Measurements from ENCODE around the gene IMPG2.

Gene IMPG2

GRCh38 chr3:101273608-101274007, 46.8 kb downstream of the IMPG2 start:
- H3K9ac ChIP-seq (ENCODE audit: low read depth, low read length), result no peak overlapping the region
- H3K36me3 ChIP-seq (ENCODE audit: control insufficient read depth, insufficient read depth, low read length), result no peaks in the 10 kb centered on the region
- H3K4me1 ChIP-seq (ENCODE audit: control insufficient read depth, insufficient read depth, low read length), result peaks cover 4% of the 10 kb centered on the region
- H3K4me3 ChIP-seq (ENCODE audit: low read depth, low read length), result no peak overlapping the region
- H3K27ac ChIP-seq (ENCODE audit: low read depth, low read length), result no peak overlapping the region
- H3K9me3 ChIP-seq (ENCODE audit: control insufficient read depth, insufficient read depth, low read length), result no peaks in the 10 kb centered on the region
- peaks cover 88% of the 10 kb centered on the region for H3K27me3 ChIP-seq (ENCODE audit: control insufficient read depth, insufficient read depth, low read length)

- Histone ChIP-seq H3K4me1 (ENCODE audit: control insufficient read depth, insufficient read depth, low read length) (peaks cover 4% of the 10 kb centered on the region), H3K27me3 (ENCODE audit: control insufficient read depth, insufficient read depth, low read length) (peaks cover 92% of the 10 kb centered on the region), H3K9me3 (ENCODE audit: control insufficient read depth, insufficient read depth, low read length) (no peaks in the 10 kb centered on the region), H3K27ac (ENCODE audit: low read depth, low read length) (no peak overlapping the region), H3K36me3 (ENCODE audit: control insufficient read depth, insufficient read depth, low read length) (no peaks in the 10 kb centered on the region), H3K9ac (ENCODE audit: low read depth, low read length) (no peak overlapping the region), H3K4me3 (ENCODE audit: low read depth, low read length) (no peak overlapping the region)
Measured at GRCh38 chr3:101273156-101273555, 47.2 kb downstream of the IMPG2 start.

DNA sequence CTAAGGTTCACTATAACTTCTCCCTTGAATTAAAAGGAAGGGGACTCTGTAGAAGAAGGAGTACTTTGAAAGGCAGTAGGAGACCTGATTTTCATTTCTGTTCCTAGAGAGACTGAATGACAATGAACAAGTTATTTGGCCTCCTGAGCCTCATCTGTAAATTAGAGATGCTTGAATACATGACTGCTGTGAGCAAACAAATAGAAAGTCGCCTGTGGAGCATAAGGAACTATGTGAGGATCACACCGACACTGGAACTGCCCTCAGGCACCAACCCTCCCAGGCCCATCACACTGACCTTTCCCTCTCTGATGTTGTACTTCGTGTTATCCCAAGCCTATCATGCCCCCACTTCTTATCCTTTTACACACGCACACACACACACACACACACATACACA, 48.6 kb downstream of the IMPG2 start:
- Histone ChIP-seq H3K9me3 (ENCODE audit: control insufficient read depth, insufficient read depth, low read length) (no peaks in the 10 kb centered on the region), H3K27me3 (ENCODE audit: control insufficient read depth, insufficient read depth, low read length) (peaks cover 86% of the 10 kb centered on the region), H3K27ac (ENCODE audit: low read depth, low read length) (no peak overlapping the region), H3K4me3 (ENCODE audit: low read depth, low read length) (no peak overlapping the region), H3K4me1 (ENCODE audit: control insufficient read depth, insufficient read depth, low read length) (peaks cover 4% of the 10 kb centered on the region), H3K36me3 (ENCODE audit: control insufficient read depth, insufficient read depth, low read length) (no peaks in the 10 kb centered on the region), H3K9ac (ENCODE audit: low read depth, low read length) (no peak overlapping the region)

DNA sequence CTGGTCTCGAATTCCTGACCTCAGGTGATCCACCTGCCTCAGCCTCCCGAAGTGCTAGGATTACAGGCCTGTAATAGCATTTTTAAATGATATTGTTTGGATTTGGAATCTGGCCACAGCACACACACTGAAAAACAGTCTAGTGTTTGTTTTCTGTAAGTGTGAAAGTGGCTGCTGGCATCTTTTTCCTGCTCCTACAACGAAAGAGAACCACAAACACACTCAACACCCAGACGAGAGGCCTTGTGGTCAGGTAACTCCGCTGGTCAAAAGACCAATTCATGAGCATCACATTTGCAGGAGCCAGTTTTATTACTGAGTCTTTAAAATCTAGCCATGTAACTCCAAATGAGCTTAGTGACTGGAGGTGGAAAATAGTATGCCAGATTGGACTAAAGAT, 50.2 kb downstream of the IMPG2 start:
- no peak overlapping the region for H3K4me3 ChIP-seq (ENCODE audit: low read depth, low read length)
- H3K36me3 ChIP-seq (ENCODE audit: control insufficient read depth, insufficient read depth, low read length), result no peaks in the 10 kb centered on the region
- no peak overlapping the region for H3K9ac ChIP-seq (ENCODE audit: low read depth, low read length)
- peaks cover 75% of the 10 kb centered on the region for H3K27me3 ChIP-seq (ENCODE audit: control insufficient read depth, insufficient read depth, low read length)
- H3K4me1 ChIP-seq (ENCODE audit: control insufficient read depth, insufficient read depth, low read length), result peaks cover 4% of the 10 kb centered on the region
- H3K27ac ChIP-seq (ENCODE audit: low read depth, low read length), result no peak overlapping the region
- no peaks in the 10 kb centered on the region for H3K9me3 ChIP-seq (ENCODE audit: control insufficient read depth, insufficient read depth, low read length)

DNA sequence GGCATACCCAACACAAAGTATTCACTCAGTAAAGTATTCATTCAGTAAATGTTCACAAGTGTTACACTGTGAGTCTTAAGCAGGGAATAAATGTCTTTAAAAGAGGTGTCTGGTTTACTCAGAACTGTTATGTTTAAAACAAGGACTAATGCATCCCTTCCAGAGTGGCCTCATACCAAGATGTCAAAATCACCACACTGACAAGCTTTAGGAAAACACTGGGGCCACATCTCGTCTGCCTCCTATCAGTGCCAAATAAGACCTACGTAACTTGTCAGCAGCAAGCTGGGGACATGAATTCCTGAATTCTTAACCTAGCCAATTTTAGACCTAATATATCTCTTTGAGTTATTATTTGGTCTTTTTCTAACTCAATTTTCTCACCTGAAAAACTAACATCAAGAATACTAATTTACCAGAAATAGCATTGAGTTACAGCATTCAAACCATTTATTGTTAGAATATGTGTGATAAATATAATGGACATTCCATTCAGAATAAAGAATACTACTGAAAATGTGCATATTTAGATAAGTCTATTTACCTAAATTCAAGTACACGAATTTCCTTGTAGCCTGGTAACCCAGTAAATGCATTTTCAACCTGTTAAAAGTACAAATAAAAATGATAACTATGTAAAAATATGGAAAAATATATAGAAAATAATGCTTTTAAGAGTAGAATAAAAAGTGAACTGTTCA, 51.3 kb downstream of the IMPG2 start:
- Histone ChIP-seq H3K36me3 (ENCODE audit: control insufficient read depth, insufficient read depth, low read length) (no peaks in the 10 kb centered on the region), H3K9ac (ENCODE audit: low read depth, low read length) (no peak overlapping the region), H3K27ac (ENCODE audit: low read depth, low read length) (no peak overlapping the region), H3K9me3 (ENCODE audit: control insufficient read depth, insufficient read depth, low read length) (no peaks in the 10 kb centered on the region), H3K27me3 (ENCODE audit: control insufficient read depth, insufficient read depth, low read length) (peaks cover 64% of the 10 kb centered on the region), H3K4me1 (ENCODE audit: control insufficient read depth, insufficient read depth, low read length) (peaks cover 4% of the 10 kb centered on the region), H3K4me3 (ENCODE audit: low read depth, low read length) (no peak overlapping the region)

DNA sequence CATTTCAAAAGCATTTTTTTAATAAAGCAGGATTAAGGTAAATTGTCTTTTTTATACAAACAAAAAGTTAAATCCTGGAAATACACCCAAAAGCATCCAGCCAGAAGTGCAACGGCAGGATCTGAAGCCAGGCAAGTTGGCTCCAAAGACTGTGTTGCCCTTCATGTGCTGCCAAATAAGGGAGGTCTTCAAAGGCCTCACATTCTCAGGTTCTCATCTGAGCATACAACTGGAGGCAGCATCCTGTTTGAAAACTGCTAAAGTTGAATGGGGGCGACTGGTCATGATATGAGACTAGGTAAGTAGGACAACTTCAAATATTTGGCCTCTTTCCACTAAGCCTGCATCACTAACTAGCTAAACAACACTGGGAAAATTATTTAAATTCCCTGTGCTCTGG, 52.2 kb downstream of the IMPG2 start:
- Histone ChIP-seq H3K27ac (ENCODE audit: low read depth, low read length) (no peak overlapping the region), H3K9ac (ENCODE audit: low read depth, low read length) (no peak overlapping the region), H3K27me3 (ENCODE audit: control insufficient read depth, insufficient read depth, low read length) (peaks cover 54% of the 10 kb centered on the region), H3K36me3 (ENCODE audit: control insufficient read depth, insufficient read depth, low read length) (no peaks in the 10 kb centered on the region), H3K4me1 (ENCODE audit: control insufficient read depth, insufficient read depth, low read length) (peaks cover 4% of the 10 kb centered on the region), H3K4me3 (ENCODE audit: low read depth, low read length) (no peak overlapping the region), H3K9me3 (ENCODE audit: control insufficient read depth, insufficient read depth, low read length) (no peaks in the 10 kb centered on the region)

DNA sequence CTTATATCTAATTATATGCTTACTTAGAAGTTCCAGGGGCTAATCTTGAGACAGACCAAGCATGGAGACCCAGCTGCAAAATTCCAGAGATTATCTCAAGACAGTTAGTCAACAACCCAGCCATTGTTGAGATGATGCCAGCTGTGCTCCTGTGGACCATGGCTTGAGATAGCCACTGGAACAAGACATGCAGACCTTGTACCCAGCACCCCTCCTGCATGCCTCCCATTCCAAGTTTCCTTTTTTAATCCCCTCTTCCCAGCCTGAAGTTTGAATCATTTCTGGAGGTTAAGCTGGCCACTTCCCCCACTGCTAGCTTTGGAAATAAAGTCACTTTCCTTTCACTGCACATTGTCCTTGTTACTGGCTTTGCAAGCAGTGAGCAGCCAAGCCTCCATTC, 53.8 kb downstream of the IMPG2 start:
- H3K9me3 ChIP-seq (ENCODE audit: control insufficient read depth, insufficient read depth, low read length), result no peaks in the 10 kb centered on the region
- H3K4me1 ChIP-seq (ENCODE audit: control insufficient read depth, insufficient read depth, low read length), result peaks cover 4% of the 10 kb centered on the region
- H3K36me3 ChIP-seq (ENCODE audit: control insufficient read depth, insufficient read depth, low read length), result no peaks in the 10 kb centered on the region
- peaks cover 39% of the 10 kb centered on the region for H3K27me3 ChIP-seq (ENCODE audit: control insufficient read depth, insufficient read depth, low read length)
- no peak overlapping the region for H3K27ac ChIP-seq (ENCODE audit: low read depth, low read length)
- H3K9ac ChIP-seq (ENCODE audit: low read depth, low read length), result no peak overlapping the region
- no peak overlapping the region for H3K4me3 ChIP-seq (ENCODE audit: low read depth, low read length)

GRCh38 chr3:101266071-101266470, 54.3 kb downstream of the IMPG2 start:
- H3K36me3 ChIP-seq (ENCODE audit: control insufficient read depth, insufficient read depth, low read length), result no peaks in the 10 kb centered on the region
- no peak overlapping the region for H3K27ac ChIP-seq (ENCODE audit: low read depth, low read length)
- no peaks in the 10 kb centered on the region for H3K9me3 ChIP-seq (ENCODE audit: control insufficient read depth, insufficient read depth, low read length)
- H3K4me1 ChIP-seq (ENCODE audit: control insufficient read depth, insufficient read depth, low read length), result no peaks in the 10 kb centered on the region
- H3K27me3 ChIP-seq (ENCODE audit: control insufficient read depth, insufficient read depth, low read length), result peaks cover 34% of the 10 kb centered on the region
- H3K9ac ChIP-seq (ENCODE audit: low read depth, low read length), result no peak overlapping the region
- no peak overlapping the region for H3K4me3 ChIP-seq (ENCODE audit: low read depth, low read length)

- H3K27ac ChIP-seq (ENCODE audit: low read depth, low read length), result no peak overlapping the region
- no peaks in the 10 kb centered on the region for H3K9me3 ChIP-seq (ENCODE audit: control insufficient read depth, insufficient read depth, low read length)
- no peak overlapping the region for H3K9ac ChIP-seq (ENCODE audit: low read depth, low read length)
- peaks cover 4% of the 10 kb centered on the region for H3K27me3 ChIP-seq (ENCODE audit: control insufficient read depth, insufficient read depth, low read length)
- H3K36me3 ChIP-seq (ENCODE audit: control insufficient read depth, insufficient read depth, low read length), result no peaks in the 10 kb centered on the region
- H3K4me1 ChIP-seq (ENCODE audit: control insufficient read depth, insufficient read depth, low read length), result no peaks in the 10 kb centered on the region
- H3K4me3 ChIP-seq (ENCODE audit: low read depth, low read length), result no peak overlapping the region
Measured at GRCh38 chr3:101262393-101263240, 57.8 kb downstream of the IMPG2 start.

DNA sequence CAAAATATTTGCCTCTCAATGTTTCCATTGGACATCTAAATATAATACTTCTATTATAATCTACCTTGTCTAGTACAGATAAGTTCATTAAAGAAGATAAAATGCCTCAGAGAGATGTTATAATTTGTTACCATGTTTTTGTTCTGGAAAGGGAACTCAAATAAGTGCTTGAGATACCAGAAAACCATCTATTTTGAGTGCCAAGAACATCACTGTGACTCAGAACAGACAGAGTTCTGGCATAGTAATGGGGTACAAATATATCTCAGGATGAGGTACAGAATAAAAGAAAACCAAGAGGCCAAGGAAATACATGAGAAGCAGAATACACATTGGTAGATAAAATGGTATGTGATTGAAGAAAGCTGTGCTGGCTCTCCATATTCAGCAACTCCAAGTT, 58.9 kb downstream of the IMPG2 start:
- Histone ChIP-seq H3K9ac (ENCODE audit: low read depth, low read length) (no peak overlapping the region), H3K36me3 (ENCODE audit: control insufficient read depth, insufficient read depth, low read length) (no peaks in the 10 kb centered on the region), H3K4me3 (ENCODE audit: low read depth, low read length) (no peak overlapping the region), H3K9me3 (ENCODE audit: control insufficient read depth, insufficient read depth, low read length) (no peaks in the 10 kb centered on the region), H3K27ac (ENCODE audit: low read depth, low read length) (no peak overlapping the region), H3K4me1 (ENCODE audit: control insufficient read depth, insufficient read depth, low read length) (no peaks in the 10 kb centered on the region), H3K27me3 (ENCODE audit: control insufficient read depth, insufficient read depth, low read length) (peaks cover under 1% of the 10 kb centered on the region)

Measured in HUES48 (cell line).